Activated CD8-positive, alpha-beta T cell treated with anti-CD3 and anti-CD28 coated beads for 36 hours (primary cell): ENCODE data around the gene KRT33A. TPM values are rescaled to one million over a fixed set of nuclear protein-coding genes. Genes with fewer than 3 reads are reported as not detected.

Source experiments
- ATAC-seq: fragments of 200-7000 bp; cut with Tn5 transposase; one replicate; pipeline ENCODE4 v1.10.0; 2021; ENCODE audit warnings: mild to moderate bottlenecking, moderate library complexity
- CTCF ChIA-PET: fragments of 350-600 bp; sonication (Branson Sonifier 250); formaldehyde crosslinking; loops from one replicate; lab custom pipeline; 2021; ENCODE audit warnings: antibody characterized with exemption; lab: Charles Lee
- POLR2A ChIA-PET: fragments of 350-600 bp; sonication (Branson Sonifier 250); formaldehyde crosslinking; loops from one replicate; lab custom pipeline; 2021; ENCODE audit warnings: antibody characterized with exemption; lab: Charles Lee
- DNase-seq: peaks from one replicate; pipeline ENCODE4 v3.0.0-alpha.2; 2020
- H3K27ac Mint-ChIP-seq: one replicate; pipeline ENCODE4 v1.8.0; 2021; ENCODE audit warnings: mild to moderate bottlenecking, mixed read lengths
- H3K27me3 Mint-ChIP-seq: one replicate; pipeline ENCODE4 v1.8.0; 2021; ENCODE audit warnings: mixed read lengths
- H3K36me3 Mint-ChIP-seq: one replicate; pipeline ENCODE4 v1.8.0; 2021; ENCODE audit warnings: low read depth, mixed read lengths
- H3K4me1 Mint-ChIP-seq: one replicate; pipeline ENCODE4 v1.8.0; 2021; ENCODE audit warnings: low read depth, mixed read lengths
- H3K4me3 Mint-ChIP-seq: one replicate; pipeline ENCODE4 v1.8.0; 2021; ENCODE audit warnings: mild to moderate bottlenecking, moderate library complexity, mixed read lengths
- H3K9me3 Mint-ChIP-seq: one replicate; pipeline ENCODE4 v1.8.0; 2021; ENCODE audit warnings: mixed read lengths
- CTCF ChIP-seq: fragments of 200-600 bp; IDR thresholded peaks from one replicate; pipeline ENCODE4 v1.8.0; 2022; ENCODE audit warnings: antibody characterized with exemption, mild to moderate bottlenecking
- intact Hi-C: fragments of 100-400 bp; cut with micrococcal nuclease; formaldehyde crosslinking; loops from one replicate; pipeline ENCODE4 v1.10.0; 2022
- total RNA-seq, 2 experiments: library from RNA; stranded (reverse); gene quantifications; one replicate each; pipeline ENCODE4 v1.2.3, GENCODE V29; 2021

Gene KRT33A
- total RNA-seq, 2 experiments from 2014 or later = not detected

GRCh38 chr17:41307647-41308046 lies 43.0 kb downstream of the KRT33A start:
- Mint-ChIP-seq H3K27me3 (no peaks in the 10 kb centered on the region), H3K4me3 (peak overlapping the region; percentile 54), H3K4me1 (peaks cover 47% of the 10 kb centered on the region), H3K36me3 (no peaks in the 10 kb centered on the region), H3K27ac (peak overlapping the region; percentile 86), H3K9me3 (no peaks in the 10 kb centered on the region)
- no peak for DNase-seq
- intact Hi-C loops = no loop called here
- TF ChIP-seq CTCF = no peak
- ChIA-PET CTCF (interaction anchor here (1.1 to 3.1 kb wide), 4 partner anchors 15 to 489 kb away, joined by 3 to 22 read pairs (median 6); no protein-coding TSS in a partner anchor), POLR2A (no interaction called here)
- ATAC-seq = no peak

GRCh38 chr17:41304091-41304490 lies 46.5 kb downstream of the KRT33A start:
- H3K27ac Mint-ChIP-seq = no peak overlapping the region
- ChIA-PET POLR2A (no interaction called here), CTCF (interaction anchor here (1.1 to 3.6 kb wide), 2 partner anchors 9 to 18 kb away, joined by 3 to 14 read pairs; no protein-coding TSS in a partner anchor)
- H3K36me3 Mint-ChIP-seq = no peaks in the 10 kb centered on the region
- H3K4me3 Mint-ChIP-seq = no peak overlapping the region
- no peak for DNase-seq
- H3K9me3 Mint-ChIP-seq = peaks cover 2% of the 10 kb centered on the region
- intact Hi-C loops = no loop called here
- peaks cover 39% of the 10 kb centered on the region for H3K4me1 Mint-ChIP-seq
- H3K27me3 Mint-ChIP-seq = no peaks in the 10 kb centered on the region
- TF ChIP-seq CTCF = no peak
- no peak for ATAC-seq

GRCh38 chr17:41302981-41303380 lies 47.6 kb downstream of the KRT33A start:
- no peak for ATAC-seq
- DNase-seq = no peak
- no peak overlapping the region for H3K4me3 Mint-ChIP-seq
- H3K9me3 Mint-ChIP-seq = peaks cover 2% of the 10 kb centered on the region
- H3K27me3 Mint-ChIP-seq = no peaks in the 10 kb centered on the region
- no peak overlapping the region for H3K27ac Mint-ChIP-seq
- intact Hi-C loops = no loop called here
- no peaks in the 10 kb centered on the region for H3K36me3 Mint-ChIP-seq
- TF ChIP-seq CTCF = no peak
- H3K4me1 Mint-ChIP-seq = peaks cover 28% of the 10 kb centered on the region
- CTCF ChIA-PET = interaction anchor here (0.8 to 3.6 kb wide), 2 partner anchors 13 to 19 kb away, joined by 3 to 14 read pairs; no protein-coding TSS in a partner anchor
- POLR2A ChIA-PET = interaction anchor here (1.3 kb wide), 1 partner anchor 19 kb away, joined by 3 read pairs; no protein-coding TSS in a partner anchor

GRCh38 chr17:41301916-41302901 lies 48.4 kb downstream of the KRT33A start, which contains the start of gene KRTAP29-1:
KRTAP29-1 (minus strand) TSS chr17:41302851; CDS start chr17:41302851, 0 bp downstream.
- ChIA-PET POLR2A (interaction anchor here (1.3 kb wide), 1 partner anchor 20 kb away, joined by 3 read pairs; no protein-coding TSS in a partner anchor), CTCF (interaction anchor here (1.1 to 3.6 kb wide), 2 partner anchors 11 to 20 kb away, joined by 4 to 14 read pairs; no protein-coding TSS in a partner anchor)
- ATAC-seq = no peak
- intact Hi-C loops = no loop called here
- no peak for TF ChIP-seq CTCF
- DNase-seq = no peak
- Mint-ChIP-seq H3K27ac (no peak within 1 kb of the TSS), H3K27me3 (no peaks in the 10 kb centered on the region), H3K36me3 (no peaks in the 10 kb centered on the region), H3K9me3 (peaks cover 2% of the 10 kb centered on the region), H3K4me1 (peaks cover 20% of the 10 kb centered on the region), H3K4me3 (no peak within 1 kb of the TSS)
